ENCODE results near the gene ZNF396.

Gene ZNF396

GRCh38 chr18:35371412-35372195 lies 5.5 kb downstream of the ZNF396 start:
- no peak overlapping the region for H3K4me3 ChIP-seq (ENCODE audit: low read depth, low read length)
- H3K27ac ChIP-seq: no peak overlapping the region
- in situ Hi-C loops (cut with HindIII; ENCODE audit: low pct_ligation_motif_present, low sequenced_read_pairs): no loop called here
- no peaks in the 10 kb centered on the region for H3K36me3 ChIP-seq (replicated peaks)
- no peak for TF ChIP-seq CTCF (IDR thresholded peaks at IDR 0.05; ENCODE audit: low read depth, low read length, missing control alignments)
- DNase-seq: no peak
- no peaks in the 10 kb centered on the region for H3K27me3 ChIP-seq (replicated peaks)

DNA sequence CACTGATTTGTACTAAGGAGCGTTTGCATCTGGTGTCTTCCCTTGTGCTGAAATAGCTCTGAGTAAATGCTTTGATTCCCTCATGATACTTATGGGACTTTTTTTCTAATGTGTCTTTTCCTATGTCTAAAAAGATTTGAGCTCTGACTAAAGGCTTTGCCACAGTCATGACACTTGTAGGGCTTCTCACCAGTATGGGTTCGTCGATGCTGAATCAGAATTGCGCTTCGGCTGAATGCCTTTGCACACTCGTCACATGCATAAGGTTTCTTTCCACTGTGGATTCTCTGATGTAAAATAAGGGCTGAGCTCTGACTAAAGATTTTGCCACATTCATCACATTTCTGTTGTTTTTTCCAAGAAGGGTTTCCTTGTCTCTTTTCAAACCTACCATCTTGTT lies 8.0 kb downstream of the ZNF396 start:
- Histone ChIP-seq H3K27ac (no peak overlapping the region), H3K27me3 (replicated peaks) (no peaks in the 10 kb centered on the region), H3K36me3 (replicated peaks) (no peaks in the 10 kb centered on the region), H3K4me3 (ENCODE audit: low read depth, low read length) (no peak overlapping the region)
- in situ Hi-C loops (cut with HindIII; ENCODE audit: low pct_ligation_motif_present, low sequenced_read_pairs): no loop called here
- DNase-seq: no peak
- no peak for TF ChIP-seq CTCF (IDR thresholded peaks at IDR 0.05; ENCODE audit: low read depth, low read length, missing control alignments)

- no peak for TF ChIP-seq CTCF (IDR thresholded peaks at IDR 0.05; ENCODE audit: low read depth, low read length, missing control alignments)
- Histone ChIP-seq H3K27me3 (replicated peaks) (no peaks in the 10 kb centered on the region), H3K27ac (no peak overlapping the region), H3K4me3 (ENCODE audit: low read depth, low read length) (no peak overlapping the region), H3K36me3 (replicated peaks) (no peaks in the 10 kb centered on the region)
- DNase-seq: no peak
- in situ Hi-C loops (cut with HindIII; ENCODE audit: low pct_ligation_motif_present, low sequenced_read_pairs): no loop called here
Measured at GRCh38 chr18:35368595-35368994, 8.5 kb downstream of the ZNF396 start.

GRCh38 chr18:35362531-35362930 lies 14.6 kb downstream of the ZNF396 start:
- in situ Hi-C loops (cut with HindIII; ENCODE audit: low pct_ligation_motif_present, low sequenced_read_pairs): no loop called here
- no peak for TF ChIP-seq CTCF (IDR thresholded peaks at IDR 0.05; ENCODE audit: low read depth, low read length, missing control alignments)
- Histone ChIP-seq H3K36me3 (replicated peaks) (no peaks in the 10 kb centered on the region), H3K27ac (no peak overlapping the region), H3K27me3 (replicated peaks) (no peaks in the 10 kb centered on the region), H3K4me3 (ENCODE audit: low read depth, low read length) (no peak overlapping the region)
- no peak for DNase-seq

DNA sequence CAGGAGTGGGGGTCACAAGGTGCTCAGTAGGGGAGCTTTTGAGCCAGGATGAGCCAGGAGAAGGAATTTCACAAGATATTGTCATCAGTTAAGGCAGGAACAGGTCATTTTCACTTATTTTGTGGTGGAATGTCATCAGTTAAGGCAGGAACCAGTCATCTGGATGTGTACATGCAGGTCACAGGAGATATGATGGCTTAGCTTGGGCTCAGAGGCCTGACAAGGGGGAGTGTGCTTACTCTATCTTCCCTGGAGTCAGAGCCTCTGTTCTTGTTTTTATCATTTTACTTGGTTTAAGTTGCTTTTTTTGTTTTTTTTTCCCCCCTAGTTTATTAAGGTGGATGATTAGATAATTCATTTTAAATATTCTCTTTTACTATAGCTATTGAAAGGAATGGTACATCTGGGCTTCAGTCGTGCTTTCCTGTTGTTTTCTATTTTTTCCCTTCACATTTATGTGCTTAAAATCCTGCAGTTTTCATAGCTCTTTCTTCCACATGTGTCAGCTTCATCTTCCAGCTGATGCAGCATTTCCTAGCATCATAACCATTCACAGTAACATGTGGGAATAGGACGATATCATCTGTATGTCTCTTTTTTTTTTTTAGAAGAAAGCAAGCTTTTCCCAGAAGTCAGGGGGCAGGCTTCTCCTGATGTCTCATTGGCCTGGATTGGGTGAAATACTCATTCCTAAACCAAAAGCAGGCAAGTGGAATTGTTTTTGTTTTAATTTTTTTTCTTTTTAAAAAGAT lies 15.4 kb downstream of the ZNF396 start:
- in situ Hi-C loops (cut with HindIII; ENCODE audit: low pct_ligation_motif_present, low sequenced_read_pairs): no loop called here
- TF ChIP-seq CTCF (IDR thresholded peaks at IDR 0.05; ENCODE audit: low read depth, low read length, missing control alignments): no peak

More for the DNA sequence above, 15.4 kb downstream of the ZNF396 start:
- H3K36me3 ChIP-seq (replicated peaks): no peaks in the 10 kb centered on the region
- no peak overlapping the region for H3K4me3 ChIP-seq (ENCODE audit: low read depth, low read length)
- no peak overlapping the region for H3K27ac ChIP-seq
- no peak for DNase-seq
- H3K27me3 ChIP-seq (replicated peaks): no peaks in the 10 kb centered on the region
